Upper lobe of right lung (tissue), 1 donor: ENCODE data around the gene ATG7. TPM values are rescaled to one million over a fixed set of nuclear protein-coding genes. Genes with fewer than 3 reads are reported as not detected.
A peak's percentile ranks its signal among the peaks of the same experiment; 100 is the strongest.
"Not testable (repeated sequence)": the region's sequence is repeated elsewhere in the genome, so short reads cannot be mapped to it uniquely, and the experiment has no call there.

Experiments
- ATAC-seq: fragments of 200-7000 bp; cut with Tn5 transposase; one replicate; pipeline ENCODE4 v1.9.1; 2020; ENCODE audit warnings: mild to moderate bottlenecking, moderate library complexity
- DNase-seq: peaks from one replicate; pipeline ENCODE4 v3.0.0-alpha.2; 2020
- H3K27ac ChIP-seq: fragments of 200-600 bp; one replicate; pipeline ENCODE4 v1.8.0; 2022
- H3K27me3 ChIP-seq: fragments of 200-600 bp; one replicate; pipeline ENCODE4 v1.8.0; 2022; ENCODE audit warnings: mild to moderate bottlenecking
- H3K36me3 ChIP-seq: fragments of 200-600 bp; one replicate; pipeline ENCODE4 v1.8.0; 2022
- H3K4me1 ChIP-seq: fragments of 200-600 bp; one replicate; pipeline ENCODE4 v1.8.0; 2022
- H3K4me3 ChIP-seq: fragments of 200-600 bp; one replicate; pipeline ENCODE4 v1.8.0; 2022; ENCODE audit warnings: mild to moderate bottlenecking
- H3K9me3 ChIP-seq: fragments of 200-600 bp; one replicate; pipeline ENCODE4 v1.8.0; 2022
- CTCF ChIP-seq: fragments of 200-600 bp; IDR thresholded peaks from one replicate; pipeline ENCODE4 v1.8.0; 2022; ENCODE audit warnings: antibody characterized with exemption
- intact Hi-C: fragments of 100-400 bp; cut with DNase I; formaldehyde crosslinking; loops from one replicate; pipeline ENCODE4 v1.11.0; 2022
- total RNA-seq: library from RNA; stranded (reverse); fragmentation: NEBNext Ultra II Directional; extraction: Animal tissue kit (Norgen Biotek cat#: 25700); gene quantifications from one replicate; pipeline ENCODE4 v1.2.1, GENCODE V29; 2021
- donor health status: DM: no; HTN: yes; CAD: no; lungs with severe emphysema.

Gene ATG7
- total RNA-seq, 1 donor from 2014 or later = 49.9 TPM

GRCh38 chr3:11517601-11518000 is 245.4 kb downstream of the ATG7 start:
- H3K27ac ChIP-seq = no peak overlapping the region
- ATAC-seq = no peak
- intact Hi-C loops = no loop called here

GRCh38 chr3:11521167-11521566 is 249.0 kb downstream of the ATG7 start:
- H3K9me3 ChIP-seq = no peaks in the 10 kb centered on the region
- intact Hi-C loops = no loop called here
- H3K4me1 ChIP-seq = no peaks in the 10 kb centered on the region
- H3K27ac ChIP-seq = no peak overlapping the region
- DNase-seq = no peak
- H3K4me3 ChIP-seq = no peak overlapping the region
- H3K36me3 ChIP-seq = no peaks in the 10 kb centered on the region
- no peak for ATAC-seq
- H3K27me3 ChIP-seq = no peaks in the 10 kb centered on the region
- no peak for TF ChIP-seq CTCF

More at GRCh38 chr3:11517601-11518000, 245.4 kb downstream of the ATG7 start:
- Histone ChIP-seq H3K27me3 (no peaks in the 10 kb centered on the region), H3K9me3 (no peaks in the 10 kb centered on the region), H3K4me3 (no peak overlapping the region), H3K36me3 (no peaks in the 10 kb centered on the region), H3K4me1 (peaks cover 19% of the 10 kb centered on the region)
- no peak for TF ChIP-seq CTCF
- DNase-seq = no peak

- Histone ChIP-seq H3K4me3 (no peak overlapping the region), H3K27me3 (no peaks in the 10 kb centered on the region), H3K36me3 (no peaks in the 10 kb centered on the region), H3K27ac (no peak overlapping the region), H3K9me3 (no peaks in the 10 kb centered on the region), H3K4me1 (no peaks in the 10 kb centered on the region)
- intact Hi-C loops = no loop called here
- TF ChIP-seq CTCF = no peak
- ATAC-seq (no peak), DNase-seq (no peak)
Measured at GRCh38 chr3:11522398-11522715, 250.2 kb downstream of the ATG7 start.

- DNase-seq (no peak), ATAC-seq (no peak)
- H3K9me3 ChIP-seq = no peaks in the 10 kb centered on the region
- no peak for TF ChIP-seq CTCF
- no peak overlapping the region for H3K4me3 ChIP-seq
- H3K4me1 ChIP-seq = no peaks in the 10 kb centered on the region
- no peak overlapping the region for H3K27ac ChIP-seq
- intact Hi-C loops = no loop called here
- H3K36me3 ChIP-seq = no peaks in the 10 kb centered on the region
- H3K27me3 ChIP-seq = no peaks in the 10 kb centered on the region
Measured at GRCh38 chr3:11522953-11523571, 250.9 kb downstream of the ATG7 start.

GRCh38 chr3:11523572-11524101 is 251.4 kb downstream of the ATG7 start:
- H3K36me3 ChIP-seq = no peaks in the 10 kb centered on the region
- no peak overlapping the region for H3K27ac ChIP-seq
- no peak overlapping the region for H3K4me3 ChIP-seq
- DNase-seq (peak; percentile 11), ATAC-seq (no peak)
- intact Hi-C loops = no loop called here
- no peaks in the 10 kb centered on the region for H3K27me3 ChIP-seq
- no peaks in the 10 kb centered on the region for H3K4me1 ChIP-seq
- H3K9me3 ChIP-seq = no peaks in the 10 kb centered on the region
- TF ChIP-seq CTCF = no peak

GRCh38 chr3:11526121-11526520 is 253.9 kb downstream of the ATG7 start:
- DNase-seq = peak; percentile 17
- intact Hi-C loops, ATAC-seq, H3K36me3 ChIP-seq, H3K27ac ChIP-seq, H3K9me3 ChIP-seq, H3K4me3 ChIP-seq, H3K27me3 ChIP-seq, H3K4me1 ChIP-seq: not testable (repeated sequence)
